Stimulated activated CD4-positive, alpha-beta T cell treated with anti-CD3 and anti-CD28 coated beads, Interleukin-1b, Interleukin-23, amount 100 ng/mL, for 24 hours (primary cell): ENCODE results near the gene BBS7.

Experiments used
- DNase-seq, 4 experiments: peaks; one replicate each; pipeline ENCODE4 v3.0.0-alpha.2; 2020; ENCODE audit warnings: low read depth in 4 of 4, low spot score in 1 of 4

Gene BBS7

DNA sequence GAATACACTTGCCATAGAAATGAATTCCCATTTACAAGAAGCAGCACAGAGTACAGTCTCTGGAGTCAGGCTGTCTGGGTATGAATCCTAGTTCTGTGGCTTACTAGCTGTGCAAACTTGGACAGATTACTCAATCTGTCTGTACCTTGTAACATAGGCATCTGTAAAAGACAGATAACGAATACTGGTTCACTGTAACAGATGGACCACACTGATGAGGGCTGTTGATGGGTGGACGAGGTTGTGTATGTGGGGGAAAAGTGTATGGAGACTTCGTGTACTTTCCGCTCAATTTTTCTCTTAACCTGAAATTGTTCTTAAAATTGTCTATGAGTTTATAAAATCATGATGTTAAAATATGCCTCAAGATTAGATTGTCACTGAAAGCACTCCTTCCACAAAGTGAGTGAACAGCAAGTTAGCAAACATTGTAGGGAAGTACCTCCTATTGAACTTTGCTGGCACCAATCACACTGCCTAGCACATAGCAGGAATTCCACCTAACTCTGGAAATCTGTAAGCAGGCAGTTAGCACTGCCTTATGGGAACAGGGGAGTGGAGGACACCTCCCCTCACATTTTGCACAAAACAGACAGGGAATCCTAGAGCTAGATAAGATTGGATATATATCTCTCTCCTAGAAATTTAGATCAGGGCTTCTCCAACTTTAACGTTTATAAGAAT lies 75.6 kb downstream of the BBS7 start:
- DNase-seq = no peak

DNA sequence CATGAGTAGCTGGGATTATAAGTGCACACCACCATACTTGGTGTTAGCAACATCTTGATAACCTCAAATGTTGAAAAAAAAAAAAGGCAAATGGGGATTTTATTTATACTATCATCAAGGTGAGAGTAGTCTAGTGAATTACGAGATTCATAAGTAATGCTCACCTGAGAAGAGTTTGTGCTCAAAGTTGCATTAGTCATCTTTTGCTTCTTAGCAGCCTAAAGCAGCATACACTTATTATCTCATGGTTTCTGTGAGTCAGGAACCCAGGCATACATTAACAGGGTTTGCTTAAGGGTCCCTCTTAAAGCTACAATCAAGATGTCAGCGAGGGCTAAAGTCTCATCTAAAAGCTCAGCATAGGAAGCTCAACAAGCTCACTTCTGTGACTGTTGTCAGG lies 77.3 kb downstream of the BBS7 start:
- no peak for DNase-seq

DNA sequence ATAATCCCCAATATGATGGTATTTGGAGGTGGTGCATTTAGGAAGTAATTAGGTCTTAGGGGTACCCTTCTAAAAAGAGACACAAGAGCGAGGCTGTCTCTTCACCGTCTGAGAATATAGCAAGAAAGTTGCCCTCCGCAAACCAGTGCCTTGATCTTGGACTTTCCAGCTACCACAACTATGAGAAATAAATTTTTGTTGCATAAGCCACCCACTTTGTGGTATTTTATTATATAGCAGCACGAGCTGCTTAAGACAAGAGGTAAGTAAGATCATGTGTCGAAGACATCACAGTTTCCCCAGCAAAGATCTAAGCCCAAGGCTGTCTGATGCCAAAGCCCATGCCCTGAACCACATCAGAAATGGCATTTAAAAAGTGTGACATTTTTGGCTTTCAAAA lies 78.8 kb downstream of the BBS7 start:
- no peak for DNase-seq

DNA sequence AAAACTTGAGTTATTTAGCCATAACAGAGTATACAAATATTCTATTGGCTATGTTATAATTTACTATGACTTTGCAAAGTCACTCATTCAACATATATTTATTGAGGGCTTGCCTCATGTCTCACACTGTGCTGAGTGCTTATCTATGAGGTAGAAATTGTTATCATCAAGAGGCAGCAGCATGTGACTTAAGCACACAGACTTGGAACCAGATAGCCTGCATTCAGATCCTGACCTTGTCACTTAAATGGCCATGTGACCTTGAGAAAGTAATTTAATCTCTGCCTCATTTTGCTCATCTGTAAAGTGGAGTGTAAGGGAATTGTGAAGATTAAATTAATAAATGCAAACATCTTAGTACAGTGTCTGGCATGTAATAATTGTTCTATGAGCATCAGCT lies 79.3 kb downstream of the BBS7 start:
- no peak for DNase-seq

DNA sequence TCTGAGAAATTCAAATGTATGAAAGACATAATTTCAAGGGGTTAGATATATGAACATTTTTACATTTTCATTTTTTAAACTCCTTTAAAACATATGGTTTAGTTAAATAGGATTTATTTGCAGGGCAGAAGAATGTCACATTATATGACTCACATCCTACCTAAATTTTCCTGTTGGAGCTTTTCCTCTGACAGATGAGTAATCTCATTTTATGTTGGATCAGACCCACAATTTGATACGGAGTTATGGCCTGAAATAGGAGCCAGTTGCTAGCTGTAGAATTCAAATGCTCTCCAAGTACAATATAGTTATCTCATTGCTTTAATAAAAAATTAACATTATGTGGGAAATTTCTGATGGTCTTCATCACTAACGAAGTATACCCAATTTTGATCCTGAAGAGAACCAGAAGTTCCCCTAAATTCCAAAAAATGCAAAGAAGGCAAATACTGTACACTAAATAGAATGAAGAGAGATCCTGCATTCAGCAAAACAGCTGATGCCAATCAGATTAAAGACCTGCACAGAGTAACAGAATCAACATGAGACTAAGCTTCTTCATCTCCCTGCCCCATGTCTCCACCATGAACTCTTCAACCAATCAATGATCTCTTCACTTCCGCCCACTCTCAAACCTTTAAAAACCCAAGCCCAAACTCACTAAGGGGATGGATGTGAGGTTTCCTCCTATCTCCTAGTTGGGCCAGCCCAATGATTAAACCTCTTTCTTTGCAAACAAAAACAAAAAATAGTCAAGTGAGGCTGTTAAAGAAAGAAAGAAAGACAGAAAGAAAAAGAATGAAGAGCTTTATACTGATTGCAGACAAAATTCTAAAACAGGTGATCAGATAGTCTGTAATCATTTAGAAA lies 80.1 kb downstream of the BBS7 start:
- DNase-seq = no peak

DNA sequence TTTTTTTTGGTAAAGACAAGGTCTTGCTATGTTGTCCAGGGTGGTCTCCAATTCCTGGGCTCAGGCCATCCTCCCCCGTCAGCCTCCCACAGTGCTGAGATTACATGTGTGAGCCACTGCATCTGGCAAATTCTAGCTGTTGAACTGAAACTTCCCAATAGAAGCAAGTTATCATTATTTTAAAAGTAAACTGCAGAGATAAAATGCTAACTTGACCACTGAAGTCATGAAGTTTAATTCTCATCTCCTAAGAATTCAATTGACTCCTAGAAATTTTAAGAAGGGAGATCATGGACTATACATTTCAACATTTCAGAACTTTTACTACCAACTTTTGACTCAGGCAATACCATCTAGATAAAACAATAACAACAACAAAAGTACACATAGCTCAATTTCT lies 80.8 kb downstream of the BBS7 start:
- DNase-seq = no peak

DNA sequence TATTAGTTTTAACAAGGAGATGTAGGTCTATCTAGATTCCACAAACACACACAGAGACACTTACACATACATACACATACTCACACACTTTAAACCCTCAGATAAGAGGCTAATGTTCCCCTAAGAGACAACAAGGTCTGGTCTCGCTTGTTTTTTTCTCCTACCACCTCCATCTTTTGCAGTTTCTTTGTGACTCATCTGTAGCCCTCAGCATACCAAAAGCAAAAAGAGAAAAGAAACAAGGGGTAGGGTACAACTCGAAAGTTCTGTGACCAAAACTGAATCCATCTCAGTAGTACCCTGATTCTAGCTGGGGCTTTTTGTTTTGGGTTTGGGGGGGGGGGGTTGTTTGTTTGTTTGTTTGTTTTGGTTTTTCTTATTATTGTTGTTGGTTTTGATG lies 81.4 kb downstream of the BBS7 start:
- DNase-seq = no peak

DNA sequence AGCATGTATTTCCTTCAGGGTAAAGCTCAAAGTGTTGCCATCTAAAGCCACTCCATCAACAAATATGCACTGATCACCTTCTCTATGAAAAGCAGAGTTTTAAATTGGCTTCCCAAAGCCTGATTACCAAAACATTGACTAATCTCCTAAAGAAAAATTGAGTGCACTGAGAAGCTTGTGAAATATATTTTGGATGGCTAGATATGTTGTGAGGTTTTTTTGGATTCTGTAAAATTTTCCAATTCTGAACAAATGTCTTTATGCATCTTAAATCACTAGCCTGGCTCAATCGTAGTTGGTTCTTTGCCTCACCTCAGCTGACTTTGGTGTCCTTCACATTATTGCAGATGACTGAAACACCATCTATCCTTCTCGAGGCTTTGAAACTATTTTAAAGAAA lies 84.1 kb downstream of the BBS7 start:
- DNase-seq = no peak

DNA sequence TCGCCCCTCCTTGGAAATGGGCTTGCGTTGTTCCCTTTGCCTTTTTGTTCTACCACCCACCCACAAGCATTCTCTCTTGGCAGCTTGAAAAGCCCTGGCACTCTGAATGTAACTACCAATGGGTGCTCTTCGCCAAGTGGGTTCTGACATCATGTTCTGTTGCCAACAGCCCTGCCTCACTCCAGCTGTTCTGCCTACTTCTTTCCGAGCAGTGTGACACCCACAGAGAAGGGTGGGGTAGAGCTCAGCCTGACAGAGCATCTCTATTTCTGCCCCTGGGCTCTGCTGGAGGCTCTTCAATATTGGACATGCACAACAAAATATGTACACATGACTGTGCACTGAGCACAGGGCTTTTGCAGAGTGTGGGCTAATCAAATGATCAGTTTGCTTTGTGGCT lies 84.8 kb downstream of the BBS7 start:
- no peak for DNase-seq

DNA sequence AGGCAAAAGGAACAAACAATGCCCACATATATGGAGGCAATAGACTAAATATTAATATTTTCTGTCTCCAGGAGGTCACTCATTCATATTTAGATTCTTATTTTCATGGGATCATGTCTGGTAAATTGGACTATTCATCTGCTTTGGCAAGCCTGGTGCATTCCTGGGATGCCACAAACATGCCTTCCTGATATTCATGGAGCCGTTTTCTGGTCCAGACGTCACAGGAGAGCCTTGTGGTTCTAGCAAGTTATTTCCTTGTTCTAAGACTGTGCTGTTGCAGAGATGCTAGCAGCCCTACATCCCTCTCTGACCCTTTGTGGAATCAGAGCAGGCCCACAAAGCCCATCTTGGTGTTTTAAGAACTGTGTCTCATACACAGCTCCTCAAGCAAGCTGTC lies 85.3 kb downstream of the BBS7 start:
- no peak for DNase-seq

DNA sequence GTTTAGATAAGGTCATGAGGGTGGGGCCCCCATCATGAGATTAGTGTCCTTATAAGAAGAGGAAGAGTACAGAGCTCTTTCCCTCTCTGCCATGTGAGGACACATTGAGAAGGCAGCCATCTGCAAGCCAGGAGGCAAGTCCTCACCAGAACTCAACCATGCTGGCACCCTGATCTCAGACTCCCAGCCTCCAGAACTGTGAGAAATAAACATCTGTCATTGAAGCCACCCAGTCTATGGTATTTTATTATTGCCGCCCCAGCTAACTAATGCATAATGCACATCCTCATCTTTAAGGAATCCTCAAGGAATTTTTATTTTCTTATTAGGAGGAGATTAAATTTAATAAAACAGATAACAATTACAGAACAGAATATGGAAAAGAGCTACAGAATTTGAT lies 85.9 kb downstream of the BBS7 start:
- no peak for DNase-seq

DNA sequence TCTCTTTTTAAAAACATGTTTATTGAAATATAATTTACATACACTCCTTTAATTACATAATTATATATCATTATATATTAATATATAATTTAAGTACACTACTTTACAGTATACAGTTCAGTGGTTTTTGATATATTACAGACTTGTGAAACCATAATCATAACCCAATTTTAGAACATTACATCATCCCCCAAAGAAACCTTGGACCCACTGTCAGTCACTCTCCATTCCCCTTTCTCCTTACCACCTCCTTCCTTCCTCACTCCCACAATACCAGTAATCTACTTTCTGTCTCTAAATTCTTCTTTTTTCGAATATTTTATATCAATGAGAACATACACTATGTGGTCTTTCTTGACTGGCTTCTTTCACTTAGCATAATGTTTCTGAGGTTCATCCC lies 87.1 kb downstream of the BBS7 start:
- DNase-seq = no peak

DNA sequence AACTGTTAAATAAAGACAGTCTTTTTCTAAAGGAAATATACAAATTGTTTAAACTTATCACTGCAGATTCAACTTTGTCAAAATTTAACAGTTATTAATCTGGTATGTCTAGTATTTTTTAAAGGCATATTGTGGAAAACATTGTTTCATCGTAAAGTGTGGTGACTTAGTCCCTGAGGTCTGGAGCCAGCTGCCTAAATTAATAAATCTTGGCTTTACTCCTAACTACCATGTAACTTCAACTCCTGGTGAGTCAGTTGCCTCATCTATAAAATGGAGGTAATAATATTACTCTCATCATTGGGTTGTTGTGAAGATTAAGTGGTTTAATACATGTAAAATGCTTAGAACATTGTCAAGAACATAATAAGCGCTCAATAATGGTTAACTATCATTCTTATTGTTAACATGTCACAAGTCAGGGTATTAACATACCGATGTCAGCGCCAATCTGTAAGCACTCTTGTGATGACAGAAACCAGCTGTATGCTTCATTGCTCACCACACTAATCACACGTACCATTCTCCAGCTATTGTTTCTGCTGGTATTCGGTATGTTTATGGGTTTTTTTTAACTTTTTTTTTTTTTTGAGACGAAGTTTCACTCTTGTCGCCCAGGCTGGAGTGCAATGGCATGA lies 91.2 kb downstream of the BBS7 start:
- DNase-seq = no peak

DNA sequence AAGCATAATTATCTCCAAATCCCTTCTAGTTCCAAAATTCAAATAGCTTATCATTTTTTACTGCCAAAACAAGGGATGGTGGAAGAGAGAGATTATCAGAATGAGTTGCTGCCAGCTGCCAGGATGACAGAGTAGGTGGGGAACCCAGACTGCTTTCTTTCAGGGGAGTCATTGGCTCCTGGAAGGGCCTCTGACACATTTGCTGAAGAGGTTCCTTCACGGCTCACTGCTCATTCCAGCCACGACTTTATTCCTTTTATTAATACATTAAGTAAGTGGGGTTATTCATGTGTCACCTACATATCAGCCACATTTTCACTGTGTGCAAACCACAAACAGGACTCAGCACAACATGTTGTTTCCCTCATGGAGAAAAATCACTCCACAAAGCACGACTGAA lies 92.6 kb downstream of the BBS7 start:
- DNase-seq = no peak

DNA sequence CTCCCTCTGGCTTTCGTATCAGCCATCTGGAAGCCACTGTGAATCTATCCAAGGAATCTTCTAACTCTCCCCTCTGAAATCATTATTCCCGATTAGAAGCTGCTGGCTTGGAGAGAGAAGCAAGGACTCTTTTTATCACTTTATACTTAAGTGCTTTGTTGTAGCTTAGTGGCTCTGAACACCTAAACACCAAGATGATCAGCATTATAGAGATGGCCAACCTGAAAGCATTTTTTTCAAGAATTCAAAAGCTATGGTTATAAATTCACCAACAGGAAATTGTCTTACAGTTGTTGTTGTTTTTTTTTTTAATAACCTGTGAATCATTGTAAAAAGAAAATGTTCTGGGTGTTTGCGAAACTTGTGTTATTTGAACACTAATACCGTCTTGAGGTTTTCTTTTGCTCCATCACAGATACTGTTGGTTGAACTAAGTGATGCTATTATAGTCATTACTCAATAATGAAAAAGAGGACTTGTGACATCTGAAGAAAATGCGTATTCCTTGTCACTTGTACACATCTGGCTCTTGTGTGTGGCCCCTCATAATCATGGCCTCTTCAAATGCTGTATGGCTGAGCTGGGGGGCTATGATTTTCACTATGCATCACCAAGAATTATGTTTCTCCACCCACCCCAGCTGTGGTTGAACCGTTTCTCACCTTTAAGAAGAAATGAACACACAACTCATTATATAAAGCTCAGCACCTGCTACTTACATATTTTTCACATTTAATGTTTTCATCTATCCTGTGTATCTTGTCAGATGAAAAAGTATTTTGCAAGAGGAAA lies 93.5 kb downstream of the BBS7 start:
- no peak for DNase-seq
